Transverse colon (tissue), 4 donors: ENCODE data around the gene FGR.

Source experiments
- EP300 ChIP-seq: sonication (generic); formaldehyde crosslinking; IDR thresholded peaks from one replicate; pipeline ENCODE4 v1.6.1; 2017; ENCODE audit warnings: antibody characterized with exemption, low read depth
- POLR2A ChIP-seq: fragments of 450-650 bp; IDR thresholded peaks from one replicate; pipeline ENCODE4 v1.6.1; 2016; ENCODE audit warnings: antibody characterized with exemption, mild to moderate bottlenecking, moderate library complexity
- POLR2AphosphoS5 ChIP-seq, 3 donors: sonication (generic); formaldehyde crosslinking; IDR thresholded peaks; one replicate each; pipeline ENCODE4 v1.6.1; 2016; ENCODE audit warnings: antibody characterized with exemption in 3 of 3
- TF ChIP-seq, protein P1 (sequence below), 5 experiments: fragments of 200-600 bp in 3 of 5; fragments of 450-650 bp in 2 of 5; sonication (generic) in 3 of 5; IDR thresholded peaks; 1 replicate in 2 of 5; 2 replicates in 3 of 5; pipeline ENCODE4 v1.5.1; 2016 to 2017; ENCODE audit warnings: antibody characterized with exemption in 5 of 5, inconsistent platforms in 3 of 5, mild to moderate bottlenecking in 2 of 5, moderate library complexity in 1 of 5

DNA sequence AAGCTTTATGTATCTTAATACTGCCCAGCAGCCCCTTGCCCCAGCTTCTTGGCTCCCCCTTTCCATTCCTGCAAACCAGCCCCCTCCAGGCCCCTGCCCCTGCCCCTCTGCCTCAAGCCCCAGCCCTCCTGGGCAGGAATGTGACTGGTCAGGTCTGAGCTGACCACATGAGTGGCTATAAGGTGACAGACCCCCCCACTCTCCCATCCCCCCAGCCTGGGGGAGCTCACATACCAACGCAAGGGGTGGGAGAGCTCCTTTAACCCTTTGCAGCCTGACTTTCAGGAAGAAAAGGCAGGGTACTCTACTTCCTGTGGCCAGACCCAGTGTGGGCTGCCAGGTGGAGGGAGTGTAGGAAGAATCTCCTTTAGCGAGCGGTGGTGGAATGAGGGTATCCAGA is 64.2 kb downstream of the FGR start:
- TF ChIP-seq, protein P1, sequence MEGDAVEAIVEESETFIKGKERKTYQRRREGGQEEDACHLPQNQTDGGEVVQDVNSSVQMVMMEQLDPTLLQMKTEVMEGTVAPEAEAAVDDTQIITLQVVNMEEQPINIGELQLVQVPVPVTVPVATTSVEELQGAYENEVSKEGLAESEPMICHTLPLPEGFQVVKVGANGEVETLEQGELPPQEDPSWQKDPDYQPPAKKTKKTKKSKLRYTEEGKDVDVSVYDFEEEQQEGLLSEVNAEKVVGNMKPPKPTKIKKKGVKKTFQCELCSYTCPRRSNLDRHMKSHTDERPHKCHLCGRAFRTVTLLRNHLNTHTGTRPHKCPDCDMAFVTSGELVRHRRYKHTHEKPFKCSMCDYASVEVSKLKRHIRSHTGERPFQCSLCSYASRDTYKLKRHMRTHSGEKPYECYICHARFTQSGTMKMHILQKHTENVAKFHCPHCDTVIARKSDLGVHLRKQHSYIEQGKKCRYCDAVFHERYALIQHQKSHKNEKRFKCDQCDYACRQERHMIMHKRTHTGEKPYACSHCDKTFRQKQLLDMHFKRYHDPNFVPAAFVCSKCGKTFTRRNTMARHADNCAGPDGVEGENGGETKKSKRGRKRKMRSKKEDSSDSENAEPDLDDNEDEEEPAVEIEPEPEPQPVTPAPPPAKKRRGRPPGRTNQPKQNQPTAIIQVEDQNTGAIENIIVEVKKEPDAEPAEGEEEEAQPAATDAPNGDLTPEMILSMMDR (IDR thresholded peaks at IDR 0.05) = no peak
- TF ChIP-seq EP300 (no peak), POLR2A (no peak), POLR2AphosphoS5 (IDR thresholded peaks at IDR 0.05) (no peak)
